ENCODE measurements around the gene PPFIA1.
"Not testable (repeated sequence)": the region's sequence is repeated elsewhere in the genome, so short reads cannot be mapped to it uniquely, and the experiment has no call there.

Gene PPFIA1

GRCh38 chr11:70326365-70326811, 55.9 kb downstream of the PPFIA1 start:
- no peak for FAIRE-seq

GRCh38 chr11:70326833-70327232, 56.3 kb downstream of the PPFIA1 start:
- no peak for FAIRE-seq

DNA sequence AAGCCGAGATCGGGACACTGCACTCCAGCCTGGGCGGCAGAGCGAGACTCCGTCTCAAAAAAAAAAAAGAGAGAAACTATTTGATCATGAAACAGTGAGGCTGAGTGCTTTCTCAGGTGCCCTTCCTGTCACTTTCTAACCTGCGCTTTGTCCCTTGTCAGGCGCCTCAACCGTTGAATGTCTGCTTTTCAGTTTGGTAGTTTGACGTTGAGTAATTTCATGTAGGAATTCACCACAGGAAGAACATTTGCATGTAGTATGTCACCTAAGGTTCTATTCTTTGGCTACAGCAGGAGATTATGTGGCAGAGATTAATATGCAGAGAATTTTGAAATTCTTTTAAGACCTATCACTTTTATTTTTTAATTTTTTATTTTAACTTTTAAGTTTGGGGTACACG, 57.2 kb downstream of the PPFIA1 start:
- no peak for FAIRE-seq

DNA sequence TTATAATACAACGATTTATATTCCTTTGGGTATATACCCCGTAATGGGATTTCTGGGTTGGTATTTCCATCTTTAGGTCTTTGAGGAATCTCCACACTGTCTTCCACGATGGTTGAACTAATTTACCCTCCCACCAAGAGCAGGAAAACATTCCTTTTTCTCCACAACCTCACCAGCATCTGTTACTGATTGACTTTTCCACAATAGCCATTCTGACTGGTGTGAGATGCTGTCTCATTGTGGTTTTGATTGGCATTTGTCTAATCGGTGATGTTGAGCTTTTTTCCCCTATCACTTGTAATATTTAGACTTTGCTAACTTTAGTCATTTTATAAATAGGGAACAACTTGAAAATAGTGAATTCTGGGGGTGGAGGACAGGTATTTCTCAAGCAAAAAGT, 58.1 kb downstream of the PPFIA1 start:
- FAIRE-seq: no peak

- FAIRE-seq: not testable (repeated sequence)
These were observed 60.9 kb downstream of the PPFIA1 start for GRCh38 chr11:70331320-70331843.

DNA sequence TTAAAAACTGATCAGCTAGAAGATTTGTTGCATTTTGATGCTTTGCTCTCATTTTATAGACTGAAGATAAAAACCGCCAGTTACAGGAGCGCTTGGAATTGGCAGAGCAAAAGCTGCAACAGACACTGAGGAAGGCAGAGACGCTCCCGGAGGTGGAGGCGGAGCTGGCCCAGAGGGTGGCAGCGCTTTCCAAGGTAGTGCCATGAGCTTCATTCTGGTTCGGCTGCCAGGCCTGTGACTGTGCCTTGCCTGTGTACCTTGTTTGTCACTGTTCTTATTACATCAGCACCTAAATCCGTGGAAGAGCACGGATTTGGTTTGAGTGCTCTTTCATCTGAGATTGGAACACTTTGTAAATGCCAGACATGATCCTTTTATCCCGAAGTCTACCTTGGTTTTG, 61.4 kb downstream of the PPFIA1 start:
- no peak for FAIRE-seq

- no peak for FAIRE-seq
These were observed 62.1 kb downstream of the PPFIA1 start for GRCh38 chr11:70332567-70332966.

DNA sequence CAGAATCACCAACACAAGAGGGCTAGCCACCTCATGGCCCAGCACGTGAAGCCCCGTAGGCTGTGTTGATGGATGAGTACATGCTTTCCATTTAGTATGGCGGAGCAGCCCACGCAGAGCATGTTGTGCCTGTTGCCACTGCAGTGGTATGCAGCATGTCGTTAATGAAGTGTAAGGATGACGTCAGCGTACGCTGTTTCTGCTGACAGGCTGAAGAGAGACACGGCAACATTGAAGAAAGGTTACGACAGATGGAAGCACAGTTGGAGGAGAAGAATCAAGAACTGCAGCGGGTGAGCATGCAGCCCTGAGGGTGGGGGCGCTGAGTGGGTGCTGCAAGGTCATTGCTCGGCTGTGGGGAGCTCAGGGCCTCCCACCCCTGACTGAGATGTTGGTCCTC, 62.8 kb downstream of the PPFIA1 start:
- no peak for FAIRE-seq

DNA sequence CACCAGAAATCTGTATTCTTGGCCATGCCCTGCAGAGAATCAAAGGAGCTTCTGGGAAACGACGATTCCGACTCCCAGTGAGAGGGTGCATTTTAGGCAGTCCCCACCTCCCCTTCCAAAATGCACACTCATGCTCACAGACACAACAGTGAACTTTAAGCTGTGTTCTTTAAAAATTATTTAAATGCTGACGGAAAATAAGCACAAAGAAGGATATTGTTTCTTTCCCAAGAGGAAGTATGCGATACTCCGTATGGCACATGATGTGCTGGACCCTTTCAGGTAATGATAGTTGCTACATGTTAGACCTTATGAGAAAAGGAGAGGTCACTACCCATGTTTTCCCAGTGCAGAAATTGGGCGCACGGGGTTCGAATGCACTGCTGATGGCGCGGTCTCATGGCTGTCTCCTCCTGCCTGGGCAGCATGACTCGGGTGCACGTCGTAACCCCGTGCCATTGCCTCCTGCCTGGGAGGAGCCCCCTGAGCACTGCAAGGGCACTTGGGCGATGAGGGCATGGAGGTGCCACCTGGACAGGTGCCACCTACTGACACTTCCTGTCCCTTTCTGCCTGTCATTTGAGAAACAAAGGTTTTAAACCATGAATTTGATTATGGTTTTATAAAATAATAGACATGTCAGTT, 64.0 kb downstream of the PPFIA1 start:
- FAIRE-seq: no peak

GRCh38 chr11:70335511-70335910, 65.0 kb downstream of the PPFIA1 start:
- no peak for FAIRE-seq

- FAIRE-seq: no peak
These were observed 68.1 kb downstream of the PPFIA1 start for GRCh38 chr11:70338594-70338993.

DNA sequence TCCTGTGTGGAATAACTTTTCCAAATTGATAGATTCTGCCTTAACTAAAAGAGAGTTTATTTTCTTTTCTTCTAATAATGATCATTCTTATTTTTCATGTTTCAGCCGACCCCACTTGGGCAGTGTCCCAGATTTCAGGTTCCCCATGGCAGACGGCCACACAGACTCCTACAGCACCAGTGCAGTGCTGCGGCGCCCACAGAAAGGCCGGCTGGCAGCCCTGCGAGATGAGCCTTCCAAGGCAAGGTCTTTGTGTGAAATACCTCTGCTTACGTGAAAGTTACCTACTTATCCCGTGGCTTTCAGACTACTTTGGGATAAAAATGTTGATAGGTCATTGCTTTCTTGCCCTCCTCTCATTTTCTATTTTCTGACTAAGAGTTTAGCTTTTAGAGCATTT, 68.6 kb downstream of the PPFIA1 start:
- no peak for FAIRE-seq

- FAIRE-seq: no peak
These were observed 71.5 kb downstream of the PPFIA1 start for GRCh38 chr11:70341881-70342429.

DNA sequence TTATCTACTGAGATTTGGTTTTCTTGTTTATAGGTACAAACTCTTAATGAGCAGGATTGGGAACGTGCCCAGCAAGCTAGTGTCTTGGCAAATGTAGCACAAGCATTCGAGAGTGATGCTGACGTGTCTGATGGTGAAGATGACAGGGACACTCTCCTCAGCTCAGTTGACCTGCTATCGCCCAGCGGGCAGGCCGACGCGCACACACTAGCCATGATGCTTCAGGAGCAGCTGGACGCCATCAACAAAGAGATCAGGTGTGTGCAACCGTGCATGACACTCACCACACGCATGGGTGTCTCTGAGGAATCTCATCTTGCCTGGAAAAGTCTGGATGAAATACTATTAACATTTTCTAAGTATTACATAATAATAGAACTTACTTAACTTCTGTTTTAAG, 73.1 kb downstream of the PPFIA1 start:
- no peak for FAIRE-seq

GRCh38 chr11:70348191-70348590, 77.7 kb downstream of the PPFIA1 start:
- no peak for FAIRE-seq

- no peak for FAIRE-seq
These were observed 78.1 kb downstream of the PPFIA1 start for GRCh38 chr11:70348608-70349007.

DNA sequence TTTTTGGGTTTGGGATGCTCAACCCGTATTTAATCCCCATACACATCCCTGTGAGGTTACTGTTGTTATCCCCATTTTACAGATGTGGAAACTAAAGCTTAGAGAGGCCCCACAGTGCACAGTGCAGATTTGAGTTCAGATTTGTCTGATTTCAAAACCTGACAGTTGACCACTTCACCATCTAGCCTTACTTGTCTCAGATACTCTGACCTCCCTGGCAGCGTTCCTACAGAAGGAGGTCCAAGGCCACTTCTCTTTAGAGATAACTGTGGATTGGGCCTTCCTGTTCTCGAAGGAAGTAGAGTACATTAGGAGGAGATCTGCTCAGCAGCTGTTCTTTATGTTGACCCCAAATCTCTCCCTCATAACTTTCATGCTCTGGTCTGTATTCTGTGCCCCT, 81.2 kb downstream of the PPFIA1 start:
- FAIRE-seq: no peak

DNA sequence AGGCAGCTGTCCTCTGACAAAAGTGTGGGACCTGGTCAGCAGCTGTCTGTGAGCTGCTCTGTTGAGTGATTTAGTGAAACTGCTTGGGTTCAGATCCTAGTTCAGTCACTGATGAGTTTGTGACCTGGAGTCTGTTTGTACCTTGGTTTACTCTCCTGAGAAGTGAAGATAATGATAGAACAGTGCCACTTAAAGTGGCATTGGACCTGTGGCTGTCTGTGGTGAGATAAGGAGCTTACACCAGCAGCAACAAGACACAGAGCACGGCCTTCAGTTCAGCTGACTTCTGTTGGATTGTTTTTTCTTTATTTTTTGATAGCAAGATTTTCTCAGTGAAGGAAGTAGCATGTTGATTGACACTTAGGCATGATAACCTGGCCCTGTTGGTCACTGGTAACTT, 81.6 kb downstream of the PPFIA1 start:
- FAIRE-seq: no peak

DNA sequence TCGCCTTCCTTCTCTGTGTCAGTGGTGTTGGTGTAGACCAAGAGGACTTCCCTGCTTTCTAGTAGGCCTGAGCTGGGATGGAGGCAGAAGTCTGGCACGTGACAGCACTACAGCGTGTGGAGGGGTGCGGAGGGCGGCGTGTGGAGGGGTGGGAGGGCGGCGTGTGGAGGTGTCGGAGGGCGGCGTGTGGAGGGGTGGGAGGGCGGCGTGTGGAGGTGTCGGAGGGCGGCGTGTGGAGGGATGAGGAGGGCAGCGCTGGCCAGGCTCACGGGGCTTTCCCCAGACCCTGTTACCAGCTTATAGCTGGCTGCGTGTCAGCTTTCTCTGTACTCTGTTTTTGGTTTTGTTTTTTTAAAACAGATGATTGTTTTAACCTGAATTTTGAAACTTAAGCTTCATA, 82.1 kb downstream of the PPFIA1 start:
- FAIRE-seq: no peak

GRCh38 chr11:70353329-70353728, 82.8 kb downstream of the PPFIA1 start:
- no peak for FAIRE-seq

GRCh38 chr11:70353900-70354568, 83.5 kb downstream of the PPFIA1 start:
- no peak for FAIRE-seq

- FAIRE-seq: no peak
These were observed 84.1 kb downstream of the PPFIA1 start for GRCh38 chr11:70354629-70355028.

GRCh38 chr11:70358753-70359152, 88.3 kb downstream of the PPFIA1 start:
- FAIRE-seq: no peak

DNA sequence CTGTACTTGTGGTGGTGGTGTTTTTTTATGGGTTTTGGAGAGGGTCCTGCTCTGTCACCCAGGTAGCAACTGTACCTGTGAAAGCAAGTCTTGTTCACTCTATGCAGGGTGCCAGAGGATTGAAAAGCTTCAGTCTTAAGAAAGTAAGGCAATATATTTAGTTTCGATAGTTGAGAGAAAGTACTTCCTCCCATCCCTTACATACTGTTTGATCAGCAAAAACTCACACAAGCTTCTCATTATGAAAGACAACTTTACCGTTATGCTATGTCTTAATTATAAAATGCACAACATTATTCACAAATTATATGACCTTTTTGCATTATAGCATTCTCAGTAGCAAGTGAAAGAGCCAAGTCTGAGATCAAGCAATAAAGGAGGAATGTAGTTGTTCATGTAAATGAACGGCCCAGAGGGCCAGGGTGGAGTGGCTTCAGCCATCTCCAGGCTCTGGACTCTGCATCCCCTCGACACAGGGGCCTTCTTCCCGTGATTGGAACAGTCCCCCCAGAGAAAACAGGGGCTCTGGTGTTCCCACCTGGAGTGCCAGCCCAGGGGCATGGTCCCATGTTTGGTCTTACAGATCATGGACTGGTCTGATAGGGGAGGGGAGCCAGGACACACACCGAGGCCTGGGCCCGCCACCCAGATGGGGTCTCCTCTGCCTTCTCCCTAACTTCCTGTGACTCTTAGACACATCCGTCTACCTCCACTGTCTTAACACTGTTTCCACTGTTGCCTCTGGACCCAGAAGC, 89.1 kb downstream of the PPFIA1 start:
- no peak for FAIRE-seq

All from G401.6 (cell line).